Daoy (cell line): Measurements from ENCODE around the gene PXYLP1. TPM values are rescaled to one million over a fixed set of nuclear protein-coding genes. Genes with fewer than 3 reads are reported as not detected.
A peak's percentile ranks its signal among the peaks of the same experiment; 100 is the strongest.

Experiments
- DNase-seq: peaks from one replicate; pipeline ENCODE4 v3.0.0-alpha.2; 2015; ENCODE audit warnings: low read depth
- total RNA-seq: library from RNA; depleted of rRNA; stranded (reverse); fragments of >200 nt; shearing (Covaris generic); gene quantifications from 2 replicates; pipeline ENCODE4 v1.2.3, GENCODE V29; 2014

Gene PXYLP1
- total RNA-seq, 1 experiment from 2014 or later, result 8.6 TPM

GRCh38 chr3:141323936-141324704 lies 92.5 kb downstream of the PXYLP1 start:
- DNase-seq, result no peak

GRCh38 chr3:141326123-141326522 lies 94.5 kb downstream of the PXYLP1 start:
- no peak for DNase-seq

DNA sequence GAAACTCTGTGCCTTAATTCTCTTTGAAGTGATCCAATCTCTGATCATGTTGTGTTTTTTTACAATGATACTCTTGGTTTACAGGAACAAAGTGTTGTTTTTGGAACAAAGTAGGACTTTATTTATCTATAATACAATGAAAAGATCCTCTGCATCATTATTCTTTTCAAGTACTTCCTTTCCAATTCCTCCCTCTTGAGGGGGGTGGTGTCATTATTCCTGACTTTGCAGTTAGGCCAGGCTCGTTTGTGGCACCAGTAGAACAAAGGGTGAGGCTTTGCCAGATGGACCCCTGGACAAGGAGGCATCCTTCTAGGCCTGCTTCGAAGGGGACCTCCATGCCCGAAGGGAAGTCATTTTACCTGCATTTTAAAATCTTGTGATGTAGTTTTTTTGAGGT lies 95.0 kb downstream of the PXYLP1 start:
- DNase-seq, result no peak

DNA sequence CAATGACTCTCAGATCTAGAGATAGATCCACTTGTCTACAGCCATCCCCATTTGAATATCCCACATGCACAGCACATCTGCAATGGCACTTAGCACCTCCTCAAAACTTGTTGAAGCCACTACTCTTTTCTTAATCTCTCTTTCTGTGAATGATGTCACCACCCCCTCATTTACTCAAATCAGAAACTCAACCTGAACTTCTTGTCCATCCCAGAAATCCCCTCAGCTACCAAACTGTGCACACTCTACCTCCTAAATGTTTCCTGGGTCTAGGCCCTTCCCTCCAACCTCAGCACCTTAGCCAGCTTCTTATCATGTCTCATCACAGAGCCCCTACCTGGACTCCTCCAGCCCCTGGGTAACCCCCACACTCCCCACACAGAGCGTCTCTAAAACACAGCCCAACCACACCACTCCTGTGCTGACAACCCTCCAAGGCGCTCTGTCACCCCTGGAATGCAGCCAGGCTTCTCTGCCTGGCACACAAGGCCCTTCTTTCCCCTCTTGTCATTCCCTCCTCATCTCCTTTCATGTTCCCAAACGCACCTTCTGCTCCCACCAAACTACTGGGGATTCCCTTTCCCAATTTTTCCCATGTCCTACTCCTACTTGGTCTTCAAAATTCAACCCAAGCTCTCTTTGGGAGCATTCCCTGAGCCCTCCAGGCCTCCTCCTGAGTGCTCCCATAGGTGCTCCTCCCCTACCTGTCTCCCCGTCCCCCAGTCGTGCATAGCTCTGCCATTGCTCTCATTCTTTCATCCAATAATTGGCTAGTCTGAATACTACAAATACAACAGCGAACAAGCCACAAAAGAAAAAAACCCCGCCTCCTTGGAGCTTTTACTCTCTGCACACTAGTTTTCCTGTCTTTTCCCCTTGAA lies 96.9 kb downstream of the PXYLP1 start:
- no peak for DNase-seq

GRCh38 chr3:141330235-141330634 lies 98.6 kb downstream of the PXYLP1 start:
- DNase-seq, result no peak

GRCh38 chr3:141330718-141331376 lies 99.2 kb downstream of the PXYLP1 start:
- no peak for DNase-seq

GRCh38 chr3:141331377-141332318 lies 100.0 kb downstream of the PXYLP1 start:
- DNase-seq, result peak; percentile 98

- no peak for DNase-seq
These were observed 100.8 kb downstream of the PXYLP1 start for GRCh38 chr3:141332416-141332815.

GRCh38 chr3:141333836-141334626 lies 102.4 kb downstream of the PXYLP1 start:
- no peak for DNase-seq

DNA sequence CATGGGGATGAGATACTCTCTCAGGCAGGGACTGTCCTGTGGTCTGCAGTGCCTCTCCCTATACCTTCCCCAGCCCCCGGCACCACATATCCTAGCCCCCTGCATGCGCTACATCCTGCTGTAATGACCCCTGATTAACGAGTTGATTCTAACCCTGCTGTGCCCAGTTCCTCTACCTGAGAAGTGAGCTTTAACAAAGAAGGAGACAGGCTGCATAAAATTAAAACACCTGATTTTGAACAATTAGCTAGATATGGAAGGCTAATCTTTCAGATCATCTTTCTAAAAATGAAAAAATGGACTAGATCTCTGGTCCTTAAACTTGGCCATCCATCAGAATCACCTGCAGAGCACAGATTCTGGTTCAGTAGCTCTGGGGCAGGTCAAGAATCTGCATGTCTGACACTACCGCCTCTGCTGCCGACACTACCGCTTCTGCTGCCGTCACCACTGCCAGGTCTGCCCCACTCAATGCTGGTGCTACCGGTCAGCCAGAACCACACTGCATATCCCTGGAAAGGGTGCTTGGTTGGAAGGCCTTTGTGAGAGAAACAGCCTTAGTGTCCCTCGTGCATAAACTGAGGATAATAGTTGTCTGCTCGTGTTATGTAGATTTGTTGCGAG lies 103.1 kb downstream of the PXYLP1 start:
- DNase-seq, result no peak

GRCh38 chr3:141335531-141336061 lies 104.0 kb downstream of the PXYLP1 start:
- DNase-seq, result no peak

GRCh38 chr3:141336672-141337522 lies 105.3 kb downstream of the PXYLP1 start:
- peak; percentile 91 for DNase-seq

- no peak for DNase-seq
These were observed 105.9 kb downstream of the PXYLP1 start for GRCh38 chr3:141337523-141337854.

- no peak for DNase-seq
These were observed 106.4 kb downstream of the PXYLP1 start for GRCh38 chr3:141337991-141338390.

DNA sequence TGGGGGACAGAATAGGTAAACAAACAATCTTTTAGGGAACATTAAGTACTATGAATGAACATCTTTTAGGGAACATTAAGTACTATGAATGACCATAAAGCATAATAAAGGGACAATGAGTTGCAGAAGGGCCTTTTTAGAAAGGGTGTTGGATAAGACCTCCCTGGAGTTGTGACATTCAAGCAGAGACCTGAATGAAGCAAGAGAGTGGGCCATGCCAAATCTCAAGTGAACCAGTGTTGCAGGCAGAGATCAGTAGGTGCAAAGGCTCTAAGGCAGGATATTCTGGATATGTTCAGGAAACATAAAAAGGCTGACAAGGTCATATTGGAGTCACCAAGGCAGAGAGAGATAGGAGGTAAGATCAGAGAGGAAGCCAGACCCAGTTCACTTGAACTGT lies 107.3 kb downstream of the PXYLP1 start:
- DNase-seq, result no peak

- no peak for DNase-seq
These were observed 109.9 kb downstream of the PXYLP1 start for GRCh38 chr3:141341536-141341935.

GRCh38 chr3:141342386-141342785 lies 110.8 kb downstream of the PXYLP1 start:
- DNase-seq, result no peak

DNA sequence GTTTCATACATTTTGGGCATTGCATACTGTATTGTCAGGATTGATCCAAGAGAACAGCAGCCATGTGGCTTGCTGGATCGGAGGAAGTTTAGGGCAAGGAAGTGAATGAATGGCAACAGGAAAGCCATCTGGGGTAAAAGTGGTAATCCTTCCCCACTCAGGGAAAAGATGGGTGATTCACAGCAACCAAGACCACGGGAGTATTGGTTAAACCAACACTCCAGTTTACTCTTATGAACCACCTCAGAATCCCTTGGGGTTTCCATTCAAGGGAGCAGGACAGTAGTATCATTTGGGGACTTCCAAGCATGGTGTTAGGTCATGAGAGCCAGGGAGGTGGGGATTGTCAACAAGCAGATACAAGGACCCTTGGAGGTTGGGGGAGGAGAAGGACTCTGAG lies 111.5 kb downstream of the PXYLP1 start:
- DNase-seq, result no peak

DNA sequence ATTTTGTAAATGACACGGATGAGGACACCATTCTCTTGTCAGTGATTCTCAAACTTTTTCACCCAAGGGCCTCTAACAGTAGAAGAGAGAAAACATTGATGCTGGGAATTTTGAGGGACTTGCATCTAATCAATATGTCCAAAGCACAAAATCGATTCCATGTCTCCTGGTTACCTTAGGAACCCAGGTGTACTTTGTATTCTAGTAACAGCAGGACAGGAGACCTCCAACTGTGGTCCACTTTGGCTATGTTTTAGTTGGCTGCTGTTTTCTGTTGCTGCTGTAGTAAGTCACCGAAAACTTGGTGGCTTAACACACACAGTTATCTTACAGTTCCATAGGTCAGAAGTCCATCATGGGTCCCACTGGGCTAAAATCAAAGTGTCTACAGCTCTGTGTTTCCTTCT lies 112.2 kb downstream of the PXYLP1 start:
- no peak for DNase-seq
